Osteoblast (primary cell): ENCODE data around the gene GOLT1B. TPM values are rescaled to one million over a fixed set of nuclear protein-coding genes. Genes with fewer than 3 reads are reported as not detected.

Source experiments
- DNase-seq: peaks from one replicate; pipeline ENCODE4 v3.0.0; 2011; ENCODE audit warnings: low spot score, mixed read lengths; ENCODE audit not compliant: insufficient read length; ENCODE audit errors: missing footprints
- H2AFZ ChIP-seq: 2 replicates; pipeline ENCODE4 v1.6.0; 2011; ENCODE audit warnings: mild to moderate bottlenecking, low read length
- H3K27ac ChIP-seq: 2 replicates; pipeline ENCODE4 v1.5.1; 2011; ENCODE audit warnings: mild to moderate bottlenecking, low read depth, low read length, moderate library complexity
- H3K27me3 ChIP-seq: 2 replicates; pipeline ENCODE4 v1.6.0; 2012; ENCODE audit warnings: mild to moderate bottlenecking, control low read depth, inconsistent platforms, low read length, moderate library complexity; ENCODE audit not compliant: insufficient read depth
- H3K36me3 ChIP-seq: 2 replicates; pipeline ENCODE4 v1.5.1; 2011; ENCODE audit warnings: mild to moderate bottlenecking, low read length, control low read depth, moderate library complexity; ENCODE audit not compliant: insufficient read depth
- H3K4me1 ChIP-seq: 2 replicates; pipeline ENCODE4 v1.5.1; 2011; ENCODE audit warnings: mild to moderate bottlenecking, low read length, control low read depth, moderate library complexity; ENCODE audit not compliant: insufficient read depth
- H3K4me2 ChIP-seq: 2 replicates; pipeline ENCODE4 v1.6.0; 2011; ENCODE audit warnings: mild to moderate bottlenecking, low read length; ENCODE audit not compliant: insufficient read depth
- H3K4me3 ChIP-seq: fragments of 200-600 bp; sonication (generic); 3 replicates; pipeline ENCODE4 v1.5.1; 2012; ENCODE audit warnings: mild to moderate bottlenecking, low read length, inconsistent platforms; ENCODE audit not compliant: insufficient read depth
- H3K79me2 ChIP-seq: 2 replicates; pipeline ENCODE4 v1.6.0; 2012; ENCODE audit warnings: mild to moderate bottlenecking, low read length, control low read depth, inconsistent platforms; ENCODE audit not compliant: insufficient read depth
- H3K9me3 ChIP-seq: 2 replicates; pipeline ENCODE4 v1.5.1; 2011; ENCODE audit warnings: low read depth, low read length, control low read depth
- H4K20me1 ChIP-seq: 2 replicates; pipeline ENCODE4 v1.6.0; 2012; ENCODE audit warnings: mild to moderate bottlenecking, low read length, control low read depth; ENCODE audit not compliant: insufficient read depth
- total RNA-seq: library from RNA; depleted of rRNA; stranded (reverse); fragments of >200 nt; gene quantifications from 2 replicates; pipeline ENCODE4 v1.2.3, GENCODE V29; 2012
- TF ChIP-seq, protein P1 (sequence below): IDR thresholded peaks from 2 replicates; pipeline ENCODE4 v1.5.1; 2011; ENCODE audit warnings: mild to moderate bottlenecking, low read depth, low read length, moderate library complexity; ENCODE audit errors: extremely low read depth

Gene GOLT1B
- total RNA-seq, 1 donor: 254 TPM

DNA sequence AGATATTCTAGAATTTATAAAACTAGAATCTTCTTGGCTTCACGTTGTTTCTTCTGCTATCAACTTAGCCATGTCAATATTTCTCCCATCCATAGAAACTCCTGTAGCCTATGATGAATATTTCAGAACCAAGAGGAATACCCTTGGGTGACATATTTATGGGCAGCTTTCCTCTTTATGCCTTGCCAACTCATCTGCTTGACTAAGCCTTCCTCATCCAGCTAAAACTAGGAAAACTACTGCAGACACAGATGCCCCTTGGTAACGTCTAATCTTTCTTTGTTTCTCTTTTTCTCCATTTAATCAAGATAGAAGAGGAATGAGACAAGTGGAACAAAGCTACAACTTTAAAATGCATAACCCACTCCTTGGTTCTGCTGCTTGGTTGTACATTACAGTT lies 6.3 kb downstream of the GOLT1B start:
- no peak overlapping the region for H3K4me2 ChIP-seq
- no peak overlapping the region for H3K27ac ChIP-seq
- DNase-seq: peak; percentile 55
- TF ChIP-seq, protein P1, sequence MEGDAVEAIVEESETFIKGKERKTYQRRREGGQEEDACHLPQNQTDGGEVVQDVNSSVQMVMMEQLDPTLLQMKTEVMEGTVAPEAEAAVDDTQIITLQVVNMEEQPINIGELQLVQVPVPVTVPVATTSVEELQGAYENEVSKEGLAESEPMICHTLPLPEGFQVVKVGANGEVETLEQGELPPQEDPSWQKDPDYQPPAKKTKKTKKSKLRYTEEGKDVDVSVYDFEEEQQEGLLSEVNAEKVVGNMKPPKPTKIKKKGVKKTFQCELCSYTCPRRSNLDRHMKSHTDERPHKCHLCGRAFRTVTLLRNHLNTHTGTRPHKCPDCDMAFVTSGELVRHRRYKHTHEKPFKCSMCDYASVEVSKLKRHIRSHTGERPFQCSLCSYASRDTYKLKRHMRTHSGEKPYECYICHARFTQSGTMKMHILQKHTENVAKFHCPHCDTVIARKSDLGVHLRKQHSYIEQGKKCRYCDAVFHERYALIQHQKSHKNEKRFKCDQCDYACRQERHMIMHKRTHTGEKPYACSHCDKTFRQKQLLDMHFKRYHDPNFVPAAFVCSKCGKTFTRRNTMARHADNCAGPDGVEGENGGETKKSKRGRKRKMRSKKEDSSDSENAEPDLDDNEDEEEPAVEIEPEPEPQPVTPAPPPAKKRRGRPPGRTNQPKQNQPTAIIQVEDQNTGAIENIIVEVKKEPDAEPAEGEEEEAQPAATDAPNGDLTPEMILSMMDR: no peak
- peaks cover 66% of the 10 kb centered on the region for H4K20me1 ChIP-seq
- peaks cover 86% of the 10 kb centered on the region for H3K79me2 ChIP-seq
- H3K4me1 ChIP-seq: peaks cover 17% of the 10 kb centered on the region
- H3K27me3 ChIP-seq: no peaks in the 10 kb centered on the region
- no peak overlapping the region for H2AFZ ChIP-seq
- H3K9me3 ChIP-seq: no peaks in the 10 kb centered on the region
- peaks cover 27% of the 10 kb centered on the region for H3K36me3 ChIP-seq
- H3K4me3 ChIP-seq: no peak overlapping the region

DNA sequence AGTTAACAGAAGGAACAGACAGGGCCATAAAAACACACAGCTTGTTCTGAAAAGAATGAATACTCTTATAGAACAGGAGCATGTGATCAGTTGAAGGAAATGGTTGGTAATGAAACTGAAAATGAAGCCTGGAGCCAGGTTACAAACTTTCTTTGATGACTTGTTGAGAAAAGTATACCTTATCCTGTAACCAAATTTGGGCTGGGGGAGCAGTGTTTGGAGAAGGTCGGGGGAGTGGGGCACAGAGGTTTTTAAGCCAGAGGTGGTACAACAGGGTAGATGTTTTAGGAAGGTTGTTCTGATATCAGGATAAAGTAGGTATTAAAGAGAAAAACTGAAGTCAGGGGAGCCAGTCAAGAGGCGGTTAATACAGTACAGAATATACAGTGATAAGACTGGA lies 8.2 kb downstream of the GOLT1B start:
- Histone ChIP-seq H3K9me3 (no peaks in the 10 kb centered on the region), H3K79me2 (peaks cover 70% of the 10 kb centered on the region), H3K4me3 (no peak overlapping the region), H2AFZ (no peak overlapping the region), H3K27me3 (no peaks in the 10 kb centered on the region), H4K20me1 (peaks cover 54% of the 10 kb centered on the region), H3K4me2 (no peak overlapping the region), H3K4me1 (peaks cover 7% of the 10 kb centered on the region), H3K27ac (no peak overlapping the region), H3K36me3 (peaks cover 46% of the 10 kb centered on the region)
- TF ChIP-seq, protein P1: no peak
- no peak for DNase-seq

DNA sequence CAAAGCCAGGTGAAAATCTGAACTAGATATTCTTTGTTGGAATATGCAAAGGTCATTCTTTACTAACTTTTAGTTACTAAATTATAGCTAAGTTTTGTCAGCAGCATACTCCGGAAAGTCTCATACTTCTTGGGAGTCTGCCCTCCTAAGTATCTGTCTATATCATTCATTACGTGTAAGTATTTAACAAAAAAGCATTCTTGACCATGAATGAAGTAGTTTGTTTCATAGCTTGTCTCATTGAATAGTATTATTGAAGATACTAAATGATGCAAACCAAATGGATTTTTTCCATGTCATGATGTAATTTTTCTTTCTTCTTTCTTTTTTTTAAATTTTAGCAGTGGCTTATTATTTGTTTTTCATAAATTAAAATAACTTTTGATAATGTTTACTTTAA lies 14.7 kb downstream of the GOLT1B start:
- Histone ChIP-seq H2AFZ (no peak overlapping the region), H3K4me2 (no peak overlapping the region), H3K4me3 (no peak overlapping the region), H3K36me3 (peaks cover 57% of the 10 kb centered on the region), H3K27ac (no peak overlapping the region), H3K4me1 (no peaks in the 10 kb centered on the region), H4K20me1 (peaks cover 6% of the 10 kb centered on the region), H3K79me2 (peaks cover 8% of the 10 kb centered on the region), H3K9me3 (no peaks in the 10 kb centered on the region), H3K27me3 (no peaks in the 10 kb centered on the region)
- TF ChIP-seq, protein P1: no peak
- DNase-seq: no peak

DNA sequence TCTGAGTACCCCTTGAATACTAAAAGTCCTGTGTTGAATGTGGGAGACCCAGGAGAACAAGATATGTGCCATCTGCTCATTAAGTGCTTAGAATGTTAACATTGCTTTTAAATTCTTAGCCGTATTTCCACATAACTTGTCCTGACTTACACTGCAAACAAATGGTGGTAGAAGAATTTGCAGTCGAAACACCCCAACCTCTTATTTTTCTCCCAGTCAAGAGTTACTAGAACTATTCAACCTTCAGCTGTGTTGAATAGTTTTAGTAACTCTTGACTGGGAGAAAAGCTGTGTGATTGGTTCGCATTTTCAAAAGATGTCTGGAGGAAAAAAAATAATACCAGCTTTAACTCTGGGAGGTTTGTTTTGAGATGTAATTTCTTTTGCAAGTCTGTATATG lies 16.9 kb downstream of the GOLT1B start:
- Histone ChIP-seq H3K4me1 (no peaks in the 10 kb centered on the region), H3K9me3 (no peaks in the 10 kb centered on the region), H3K79me2 (peaks cover 3% of the 10 kb centered on the region), H3K4me3 (no peak overlapping the region), H2AFZ (no peak overlapping the region), H4K20me1 (peaks cover 6% of the 10 kb centered on the region), H3K36me3 (peaks cover 40% of the 10 kb centered on the region), H3K4me2 (no peak overlapping the region), H3K27ac (no peak overlapping the region), H3K27me3 (no peaks in the 10 kb centered on the region)
- DNase-seq: no peak
- TF ChIP-seq, protein P1: no peak
